Measurements from ENCODE around the gene TBC1D32.

The TBC1D32 gene

DNA sequence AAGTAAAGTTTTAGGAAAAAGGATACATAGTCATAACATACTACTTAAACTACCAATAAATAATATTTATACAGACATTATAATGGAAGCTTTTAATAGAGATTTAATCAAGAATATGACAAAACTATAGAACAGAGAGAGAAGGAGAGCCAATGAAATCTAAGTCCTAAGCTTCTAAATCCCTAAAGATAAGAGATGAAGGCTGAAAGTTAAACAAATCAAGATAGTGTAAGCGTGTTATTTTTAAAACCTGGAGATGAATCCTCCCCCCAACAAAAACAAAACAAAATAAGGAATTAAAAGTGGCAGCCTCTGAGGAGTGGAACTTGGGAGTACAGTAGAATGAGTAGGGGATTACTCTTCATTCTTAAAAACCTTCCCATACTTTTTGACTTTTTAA, 145.9 kb downstream of the TBC1D32 start:
- H3K4me3 ChIP-seq (replicated peaks; ENCODE audit: insufficient read depth, low read length): no peak overlapping the region
- H3K27me3 ChIP-seq (ENCODE audit: insufficient read depth, poor library complexity, severe bottlenecking): no peaks in the 10 kb centered on the region
- TF ChIP-seq POLR2AphosphoS5 (IDR thresholded peaks at IDR 0.05; ENCODE audit: low read depth) (no peak), SPI1 (IDR thresholded peaks at IDR 0.05; ENCODE audit: borderline replicate concordance, low read depth) (no peak), GABPA (IDR thresholded peaks at IDR 0.05; ENCODE audit: low read depth) (no peak), CTCF (IDR thresholded peaks at IDR 0.05; ENCODE audit: insufficient read depth, low read length) (no peak)
- TF ChIP-seq, protein P1, sequence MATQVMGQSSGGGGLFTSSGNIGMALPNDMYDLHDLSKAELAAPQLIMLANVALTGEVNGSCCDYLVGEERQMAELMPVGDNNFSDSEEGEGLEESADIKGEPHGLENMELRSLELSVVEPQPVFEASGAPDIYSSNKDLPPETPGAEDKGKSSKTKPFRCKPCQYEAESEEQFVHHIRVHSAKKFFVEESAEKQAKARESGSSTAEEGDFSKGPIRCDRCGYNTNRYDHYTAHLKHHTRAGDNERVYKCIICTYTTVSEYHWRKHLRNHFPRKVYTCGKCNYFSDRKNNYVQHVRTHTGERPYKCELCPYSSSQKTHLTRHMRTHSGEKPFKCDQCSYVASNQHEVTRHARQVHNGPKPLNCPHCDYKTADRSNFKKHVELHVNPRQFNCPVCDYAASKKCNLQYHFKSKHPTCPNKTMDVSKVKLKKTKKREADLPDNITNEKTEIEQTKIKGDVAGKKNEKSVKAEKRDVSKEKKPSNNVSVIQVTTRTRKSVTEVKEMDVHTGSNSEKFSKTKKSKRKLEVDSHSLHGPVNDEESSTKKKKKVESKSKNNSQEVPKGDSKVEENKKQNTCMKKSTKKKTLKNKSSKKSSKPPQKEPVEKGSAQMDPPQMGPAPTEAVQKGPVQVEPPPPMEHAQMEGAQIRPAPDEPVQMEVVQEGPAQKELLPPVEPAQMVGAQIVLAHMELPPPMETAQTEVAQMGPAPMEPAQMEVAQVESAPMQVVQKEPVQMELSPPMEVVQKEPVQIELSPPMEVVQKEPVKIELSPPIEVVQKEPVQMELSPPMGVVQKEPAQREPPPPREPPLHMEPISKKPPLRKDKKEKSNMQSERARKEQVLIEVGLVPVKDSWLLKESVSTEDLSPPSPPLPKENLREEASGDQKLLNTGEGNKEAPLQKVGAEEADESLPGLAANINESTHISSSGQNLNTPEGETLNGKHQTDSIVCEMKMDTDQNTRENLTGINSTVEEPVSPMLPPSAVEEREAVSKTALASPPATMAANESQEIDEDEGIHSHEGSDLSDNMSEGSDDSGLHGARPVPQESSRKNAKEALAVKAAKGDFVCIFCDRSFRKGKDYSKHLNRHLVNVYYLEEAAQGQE (IDR thresholded peaks at IDR 0.05; ENCODE audit: insufficient replicate concordance, low read depth): no peak

DNA sequence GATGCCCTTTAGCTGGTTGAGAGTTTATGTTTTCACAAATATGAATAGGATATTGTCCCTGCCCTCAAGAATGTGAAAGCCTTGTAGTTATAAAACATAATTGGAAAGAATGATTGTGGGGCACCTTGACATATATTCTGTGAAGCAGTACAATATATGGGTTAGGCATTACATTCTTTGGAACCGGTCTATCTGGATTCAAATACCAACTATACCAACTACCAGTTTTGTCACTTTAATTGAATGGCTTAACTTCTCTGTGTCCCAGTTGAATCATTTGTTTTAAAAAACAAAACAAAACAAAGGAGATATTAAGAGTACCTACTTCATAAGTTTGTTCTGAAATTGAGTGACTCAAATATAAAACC, 146.5 kb downstream of the TBC1D32 start:
- DNase-seq (ENCODE audit: low read depth in 1 of 2, low spot score in 1 of 2): no peak
- TF ChIP-seq SPI1 (IDR thresholded peaks at IDR 0.05; ENCODE audit: borderline replicate concordance, low read depth) (no peak), POLR2AphosphoS5 (IDR thresholded peaks at IDR 0.05; ENCODE audit: low read depth) (no peak), GABPA (IDR thresholded peaks at IDR 0.05; ENCODE audit: low read depth) (no peak), CTCF (IDR thresholded peaks at IDR 0.05; ENCODE audit: insufficient read depth, low read length) (no peak)
- TF ChIP-seq, protein P1 (IDR thresholded peaks at IDR 0.05; ENCODE audit: insufficient replicate concordance, low read depth): no peak
- no peak overlapping the region for H3K27ac ChIP-seq (replicated peaks)

More for the DNA sequence above, 145.9 kb downstream of the TBC1D32 start:
- no peak overlapping the region for H3K27ac ChIP-seq (replicated peaks)
- DNase-seq (ENCODE audit: low read depth in 1 of 2, low spot score in 1 of 2): no peak

DNA sequence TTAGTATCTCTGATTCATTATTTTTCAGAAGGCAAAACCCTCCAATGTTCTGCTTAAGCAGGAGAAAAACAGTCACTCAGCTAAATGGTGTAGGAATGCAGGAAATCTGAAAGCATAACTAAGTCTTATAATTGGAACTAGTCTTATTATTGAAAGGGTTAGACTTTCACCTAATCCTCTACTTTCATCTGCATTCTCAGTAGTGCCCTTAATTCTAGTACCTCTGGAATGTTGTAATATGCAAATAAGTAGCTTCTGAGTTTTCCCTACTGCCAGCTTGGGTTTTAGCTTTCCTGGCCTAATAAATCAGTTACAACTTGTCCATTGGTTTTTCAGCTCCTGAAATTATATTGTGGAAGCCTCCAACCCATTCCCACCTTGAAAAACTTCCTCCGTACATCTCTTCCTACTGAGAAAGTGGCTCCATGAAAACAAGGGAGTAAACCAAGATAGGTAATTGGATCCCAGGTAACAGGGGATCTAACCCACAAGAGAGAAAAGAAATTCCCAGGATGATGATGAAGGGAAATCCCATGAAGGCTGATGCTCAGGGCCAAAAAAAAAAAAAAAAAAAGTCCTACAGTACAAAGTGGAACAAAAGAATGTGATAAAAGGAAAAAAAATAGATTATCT, 147.0 kb downstream of the TBC1D32 start:
- Histone ChIP-seq H3K27ac (replicated peaks) (no peak overlapping the region), H3K27me3 (ENCODE audit: insufficient read depth, poor library complexity, severe bottlenecking) (no peaks in the 10 kb centered on the region), H3K4me3 (replicated peaks; ENCODE audit: insufficient read depth, low read length) (no peak overlapping the region)
- no peak for DNase-seq (ENCODE audit: low read depth in 1 of 2, low spot score in 1 of 2)
- TF ChIP-seq SPI1 (IDR thresholded peaks at IDR 0.05; ENCODE audit: borderline replicate concordance, low read depth) (no peak), CTCF (IDR thresholded peaks at IDR 0.05; ENCODE audit: insufficient read depth, low read length) (no peak), POLR2AphosphoS5 (IDR thresholded peaks at IDR 0.05; ENCODE audit: low read depth) (no peak), GABPA (IDR thresholded peaks at IDR 0.05; ENCODE audit: low read depth) (no peak)
- TF ChIP-seq, protein P1 (IDR thresholded peaks at IDR 0.05; ENCODE audit: insufficient replicate concordance, low read depth): no peak

More for the DNA sequence above, 146.5 kb downstream of the TBC1D32 start:
- Histone ChIP-seq H3K27me3 (ENCODE audit: insufficient read depth, poor library complexity, severe bottlenecking) (no peaks in the 10 kb centered on the region), H3K4me3 (replicated peaks; ENCODE audit: insufficient read depth, low read length) (no peak overlapping the region)
